Measurements from ENCODE around the gene TMEM163.
A peak's percentile ranks its signal among the peaks of the same experiment; 100 is the strongest.

The TMEM163 gene

GRCh38 chr2:134690629-134691215, 28.1 kb downstream of the TMEM163 start:
- DNase-seq: no peak

DNA sequence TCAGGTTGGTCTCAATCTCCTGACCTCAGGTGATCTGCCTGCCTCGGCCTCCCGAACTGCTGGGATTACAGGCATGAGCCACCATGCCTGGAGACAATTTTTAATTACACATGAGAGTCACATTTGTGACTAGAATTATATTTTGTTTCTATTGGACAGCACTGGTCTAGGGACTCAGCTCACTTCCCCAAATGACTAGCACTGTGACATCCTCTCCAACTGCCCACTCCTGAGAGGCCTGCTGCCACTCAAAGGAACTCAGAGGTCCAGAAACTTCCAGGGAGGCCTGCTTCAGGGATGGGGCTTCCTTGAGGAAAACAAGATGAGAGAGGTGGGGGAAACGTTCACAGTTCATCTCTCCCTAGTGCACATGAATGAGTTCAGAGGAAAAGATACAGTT, 29.5 kb downstream of the TMEM163 start:
- no peak for DNase-seq

DNA sequence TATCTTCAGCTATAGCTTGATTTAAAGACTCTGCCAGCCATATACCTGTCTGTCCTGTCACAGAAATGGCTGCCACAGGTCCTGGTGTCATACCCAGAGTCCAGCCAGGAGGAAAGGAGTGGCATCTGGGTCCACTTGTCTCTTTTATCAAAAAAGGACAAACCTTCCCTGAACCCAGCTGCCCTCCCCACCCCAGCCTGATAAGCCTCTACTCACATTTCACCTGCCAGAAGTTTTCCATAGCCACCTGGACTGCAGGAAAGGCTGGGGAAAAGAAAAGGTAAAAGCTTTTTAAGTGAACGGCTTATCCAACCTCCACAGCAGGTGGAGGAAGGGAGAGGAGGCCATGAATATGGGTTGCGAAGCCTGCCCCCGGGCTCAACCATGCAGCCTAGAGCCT, 32.8 kb downstream of the TMEM163 start:
- DNase-seq: no peak

- DNase-seq: no peak
Measured at GRCh38 chr2:134683561-134684112, 35.2 kb downstream of the TMEM163 start.

DNA sequence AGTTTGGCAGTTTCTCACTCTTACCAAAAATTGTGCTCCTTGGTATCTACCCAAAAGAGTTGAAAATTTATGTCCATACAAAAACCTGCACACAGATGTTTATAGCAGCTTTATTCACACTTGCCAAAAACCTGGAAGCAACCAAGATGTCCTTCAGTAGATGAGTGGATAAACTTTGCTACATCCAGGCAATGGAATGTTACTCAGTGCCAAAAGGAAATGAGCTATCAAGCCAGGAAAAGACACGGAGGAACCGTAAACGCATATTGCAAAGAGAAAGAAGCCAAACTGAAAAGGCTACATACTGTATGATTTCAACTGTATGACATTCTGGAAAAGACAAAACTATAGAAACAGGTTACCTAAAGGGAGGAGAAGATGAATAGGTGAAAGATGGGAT, 36.1 kb downstream of the TMEM163 start:
- no peak for DNase-seq

GRCh38 chr2:134681201-134681600, 37.6 kb downstream of the TMEM163 start:
- DNase-seq: no peak

GRCh38 chr2:134679745-134680144, 39.1 kb downstream of the TMEM163 start:
- DNase-seq: peak; percentile 51

- no peak for DNase-seq
Measured at GRCh38 chr2:134679294-134679693, 39.5 kb downstream of the TMEM163 start.

DNA sequence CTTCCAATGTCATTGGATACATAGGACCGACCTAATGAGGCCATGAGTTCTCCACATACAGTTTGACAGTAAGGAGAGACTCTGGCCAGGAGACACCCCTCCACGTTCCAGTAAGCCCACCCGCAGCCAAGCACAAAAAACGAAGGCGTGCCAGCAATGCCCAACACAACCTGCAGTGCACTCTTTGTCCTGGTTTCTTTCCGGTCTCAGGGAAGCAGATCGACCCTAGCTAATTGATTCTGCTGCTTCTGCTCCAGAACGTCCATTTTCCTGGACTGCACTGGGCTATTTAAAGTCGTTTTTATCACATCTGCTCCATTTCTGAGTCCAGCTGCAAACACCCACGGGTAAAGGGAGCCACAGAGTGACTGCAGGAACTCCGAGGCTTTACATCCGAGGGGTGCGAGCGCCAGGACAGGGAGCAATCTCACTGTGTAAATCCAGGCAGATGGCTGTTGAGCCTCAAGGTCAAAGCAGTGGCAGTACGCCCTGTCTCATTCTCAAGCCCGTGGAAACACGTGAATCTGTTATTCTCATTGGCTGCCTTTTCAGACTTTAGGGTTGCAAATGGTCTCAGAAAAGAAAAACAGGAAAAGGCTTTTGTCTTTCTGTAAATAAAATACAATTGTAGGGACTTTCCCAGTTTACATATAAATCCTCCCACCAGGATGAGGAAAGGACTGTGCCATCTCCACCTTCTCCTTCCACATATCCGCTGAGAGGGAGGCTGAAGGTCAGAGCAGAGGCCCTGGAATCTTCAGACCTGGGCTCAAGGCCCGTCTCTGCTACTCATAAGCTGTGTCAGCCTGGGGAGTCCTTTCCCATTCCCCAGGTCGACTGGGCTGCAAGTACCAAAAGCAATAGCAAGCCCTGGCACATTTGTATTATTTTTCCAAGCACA, 40.7 kb downstream of the TMEM163 start:
- peak; percentile 64 for DNase-seq

DNA sequence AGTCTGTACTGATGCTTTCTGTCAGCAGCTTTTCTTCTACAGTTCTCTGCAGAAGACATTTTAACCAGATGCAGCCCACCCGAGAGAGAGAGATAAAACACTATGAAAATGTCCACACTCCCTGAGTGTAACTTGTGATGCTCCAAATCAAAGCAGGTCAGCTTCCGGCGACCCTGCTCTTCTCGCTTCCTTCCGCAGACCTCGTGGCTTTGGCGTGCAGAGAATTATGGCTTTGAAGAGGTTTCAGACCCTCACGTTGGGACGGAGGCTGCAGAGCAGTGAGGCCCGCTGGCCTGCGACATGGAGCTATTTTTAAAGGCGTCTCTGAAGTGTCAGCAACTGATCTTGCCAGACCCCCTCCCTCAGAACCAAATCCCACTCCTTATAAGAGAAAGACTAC, 41.8 kb downstream of the TMEM163 start:
- DNase-seq: no peak

GRCh38 chr2:134675314-134675713, 43.5 kb downstream of the TMEM163 start:
- DNase-seq: no peak

DNA sequence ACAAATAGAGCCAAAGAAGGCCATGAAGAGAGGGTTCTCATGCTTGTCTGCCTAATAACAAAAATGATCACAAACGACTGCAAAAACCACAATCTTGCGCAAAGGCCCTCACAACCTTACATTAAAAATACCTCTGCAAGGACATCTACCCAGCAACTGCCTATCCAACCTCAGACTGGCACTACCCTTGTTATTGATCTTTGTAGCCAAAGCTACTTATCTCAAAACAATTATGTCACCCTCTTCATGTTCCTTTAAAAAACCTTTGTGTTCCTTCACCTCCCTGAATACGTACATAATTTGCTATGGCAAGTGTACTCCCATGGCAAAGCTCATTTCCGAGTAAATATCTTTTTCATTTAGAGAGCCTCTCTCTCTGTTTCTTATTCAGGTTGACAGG, 44.1 kb downstream of the TMEM163 start:
- no peak for DNase-seq

DNA sequence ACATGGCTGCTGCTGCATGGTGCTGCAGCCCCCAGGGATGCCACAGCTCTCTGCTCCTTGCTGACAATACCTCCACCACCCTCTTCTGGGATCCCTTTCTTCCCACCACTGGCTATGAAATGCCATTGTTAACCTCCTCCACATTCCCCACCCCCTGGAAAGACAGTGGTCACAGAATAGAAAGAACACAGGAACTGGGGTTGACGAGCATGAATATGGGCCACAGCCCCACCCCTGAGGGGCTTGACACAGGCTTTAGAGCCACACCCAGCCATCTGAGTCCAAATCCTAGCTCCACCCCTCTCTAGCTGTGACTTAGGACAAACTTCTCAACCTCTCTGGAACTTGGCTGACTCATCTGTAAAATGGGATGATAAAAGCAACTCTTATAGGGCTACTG, 47.3 kb downstream of the TMEM163 start:
- no peak for DNase-seq

DNA sequence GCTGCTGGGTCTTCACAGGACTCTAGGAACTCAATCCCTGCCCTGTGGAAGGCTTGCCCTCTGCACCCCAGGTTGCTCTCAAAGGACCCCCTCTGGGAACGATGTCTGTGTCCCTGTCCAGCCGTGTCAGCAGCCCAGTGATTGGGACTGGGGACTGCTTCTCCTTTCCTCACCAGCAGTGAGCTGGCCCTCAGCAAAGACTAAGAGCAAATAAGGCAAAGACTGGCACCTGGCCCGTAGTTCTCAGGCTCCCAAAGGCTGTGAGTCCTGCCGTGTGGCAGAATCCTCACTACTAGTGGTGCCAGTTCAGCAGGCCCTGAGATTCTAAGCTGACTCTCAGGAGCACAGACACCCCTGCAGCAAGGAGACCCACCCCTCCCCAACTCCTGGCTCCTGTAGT, 47.8 kb downstream of the TMEM163 start:
- no peak for DNase-seq

- no peak for DNase-seq
Measured at GRCh38 chr2:134669731-134670669, 48.8 kb downstream of the TMEM163 start.

DNA sequence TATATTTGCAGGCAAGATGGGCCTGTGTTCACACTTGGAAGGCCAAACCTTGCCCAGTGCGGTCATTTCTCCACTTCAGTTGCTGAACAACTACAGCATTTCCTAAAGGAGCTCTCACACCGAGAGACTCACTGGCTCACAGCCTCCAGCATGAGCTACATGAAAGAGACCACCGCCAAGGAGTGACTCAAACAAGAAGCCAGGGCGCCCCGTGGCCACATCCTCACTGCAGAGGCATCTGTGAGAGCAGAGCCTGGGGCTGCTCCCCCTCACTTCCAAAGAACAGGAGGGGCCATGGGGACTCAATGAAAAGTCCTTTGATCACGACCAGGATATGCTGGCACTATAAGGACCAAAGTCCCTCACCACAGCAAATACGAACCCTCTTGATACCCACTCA, 50.0 kb downstream of the TMEM163 start:
- no peak for DNase-seq

- no peak for DNase-seq
Measured at GRCh38 chr2:134667541-134667940, 51.3 kb downstream of the TMEM163 start.

DNA sequence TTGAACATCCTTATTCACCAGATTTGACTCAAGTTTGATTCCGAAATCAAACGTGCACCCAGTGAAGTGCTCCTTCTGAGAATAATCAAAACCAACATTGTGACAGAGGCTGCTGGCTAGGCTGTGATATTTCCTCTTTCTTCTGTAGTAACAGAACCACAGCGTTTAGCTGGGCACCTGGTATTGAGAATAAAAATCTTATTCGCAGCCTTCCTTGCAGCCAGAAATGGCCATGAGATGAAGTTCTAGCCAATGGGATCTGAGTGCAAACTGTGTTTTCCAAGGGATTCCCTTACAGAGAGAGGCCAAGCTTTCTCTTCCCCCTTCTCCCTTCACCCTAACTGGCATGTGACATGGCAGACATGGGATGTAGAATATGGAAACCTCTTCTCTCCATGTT, 51.7 kb downstream of the TMEM163 start:
- no peak for DNase-seq

- DNase-seq: no peak
Measured at GRCh38 chr2:134665727-134666506, 52.9 kb downstream of the TMEM163 start.

- no peak for DNase-seq
Measured at GRCh38 chr2:134663451-134664450, 55.0 kb downstream of the TMEM163 start.

GRCh38 chr2:134662751-134663150, 56.0 kb downstream of the TMEM163 start:
- no peak for DNase-seq

Measured in left hindlimb (tissue), 1 donor.